SHP77 treated with DMSO at 0.1 percent for 48 hours (cell line): Measurements from ENCODE around the gene ALPK3.

Experiments
- DNase-seq: peaks from one replicate; lab custom pipeline; 2025; lab: John Stamatoyannopoulos, UW

ALPK3 gene, protein sequence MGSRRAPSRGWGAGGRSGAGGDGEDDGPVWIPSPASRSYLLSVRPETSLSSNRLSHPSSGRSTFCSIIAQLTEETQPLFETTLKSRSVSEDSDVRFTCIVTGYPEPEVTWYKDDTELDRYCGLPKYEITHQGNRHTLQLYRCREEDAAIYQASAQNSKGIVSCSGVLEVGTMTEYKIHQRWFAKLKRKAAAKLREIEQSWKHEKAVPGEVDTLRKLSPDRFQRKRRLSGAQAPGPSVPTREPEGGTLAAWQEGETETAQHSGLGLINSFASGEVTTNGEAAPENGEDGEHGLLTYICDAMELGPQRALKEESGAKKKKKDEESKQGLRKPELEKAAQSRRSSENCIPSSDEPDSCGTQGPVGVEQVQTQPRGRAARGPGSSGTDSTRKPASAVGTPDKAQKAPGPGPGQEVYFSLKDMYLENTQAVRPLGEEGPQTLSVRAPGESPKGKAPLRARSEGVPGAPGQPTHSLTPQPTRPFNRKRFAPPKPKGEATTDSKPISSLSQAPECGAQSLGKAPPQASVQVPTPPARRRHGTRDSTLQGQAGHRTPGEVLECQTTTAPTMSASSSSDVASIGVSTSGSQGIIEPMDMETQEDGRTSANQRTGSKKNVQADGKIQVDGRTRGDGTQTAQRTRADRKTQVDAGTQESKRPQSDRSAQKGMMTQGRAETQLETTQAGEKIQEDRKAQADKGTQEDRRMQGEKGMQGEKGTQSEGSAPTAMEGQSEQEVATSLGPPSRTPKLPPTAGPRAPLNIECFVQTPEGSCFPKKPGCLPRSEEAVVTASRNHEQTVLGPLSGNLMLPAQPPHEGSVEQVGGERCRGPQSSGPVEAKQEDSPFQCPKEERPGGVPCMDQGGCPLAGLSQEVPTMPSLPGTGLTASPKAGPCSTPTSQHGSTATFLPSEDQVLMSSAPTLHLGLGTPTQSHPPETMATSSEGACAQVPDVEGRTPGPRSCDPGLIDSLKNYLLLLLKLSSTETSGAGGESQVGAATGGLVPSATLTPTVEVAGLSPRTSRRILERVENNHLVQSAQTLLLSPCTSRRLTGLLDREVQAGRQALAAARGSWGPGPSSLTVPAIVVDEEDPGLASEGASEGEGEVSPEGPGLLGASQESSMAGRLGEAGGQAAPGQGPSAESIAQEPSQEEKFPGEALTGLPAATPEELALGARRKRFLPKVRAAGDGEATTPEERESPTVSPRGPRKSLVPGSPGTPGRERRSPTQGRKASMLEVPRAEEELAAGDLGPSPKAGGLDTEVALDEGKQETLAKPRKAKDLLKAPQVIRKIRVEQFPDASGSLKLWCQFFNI (N-terminal part only)

DNA sequence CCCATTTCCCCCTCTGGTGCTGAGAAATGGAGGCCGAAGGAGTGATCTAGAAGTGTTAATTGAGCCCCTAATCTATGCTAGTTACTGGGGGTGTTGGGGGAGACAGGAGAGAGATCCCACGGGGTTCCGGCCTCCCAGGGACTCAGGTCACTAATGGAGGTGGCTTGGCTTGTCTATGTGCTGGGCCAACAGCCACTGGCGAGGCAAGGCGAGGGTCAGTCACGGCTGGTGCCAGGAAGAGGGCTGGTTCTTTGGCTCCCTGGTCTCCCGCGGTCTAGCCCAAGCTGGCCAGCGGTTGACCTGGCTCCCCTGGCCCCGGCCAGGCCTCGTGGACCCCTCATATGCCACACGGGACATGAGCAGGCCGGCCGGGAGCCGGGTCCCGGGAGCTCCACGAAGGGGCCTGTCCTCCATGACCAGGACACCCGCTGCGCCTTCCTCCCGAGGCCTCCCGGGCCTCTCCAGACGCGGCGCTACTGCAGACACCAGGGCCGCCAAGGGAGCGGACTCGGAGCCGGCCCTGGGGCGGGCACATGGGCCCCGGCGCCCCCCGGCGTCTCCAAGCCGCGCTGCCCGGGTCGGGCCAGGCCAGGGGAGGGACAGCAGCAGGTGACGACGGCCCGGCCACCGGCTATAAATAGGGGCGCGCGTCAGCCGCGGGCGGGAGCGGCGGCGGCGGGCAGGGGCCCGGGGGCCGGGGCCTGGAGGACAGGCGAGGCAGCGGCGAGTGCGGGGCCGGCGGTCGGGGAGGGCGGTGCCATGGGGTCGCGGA, at the start of gene ALPK3:
Gene ALPK3, plus strand, starts transcription at position 663 of the 772 bp plus-strand sequence. Its CDS starts 97 bp downstream, at position 760.
- no peak for DNase-seq

DNA sequence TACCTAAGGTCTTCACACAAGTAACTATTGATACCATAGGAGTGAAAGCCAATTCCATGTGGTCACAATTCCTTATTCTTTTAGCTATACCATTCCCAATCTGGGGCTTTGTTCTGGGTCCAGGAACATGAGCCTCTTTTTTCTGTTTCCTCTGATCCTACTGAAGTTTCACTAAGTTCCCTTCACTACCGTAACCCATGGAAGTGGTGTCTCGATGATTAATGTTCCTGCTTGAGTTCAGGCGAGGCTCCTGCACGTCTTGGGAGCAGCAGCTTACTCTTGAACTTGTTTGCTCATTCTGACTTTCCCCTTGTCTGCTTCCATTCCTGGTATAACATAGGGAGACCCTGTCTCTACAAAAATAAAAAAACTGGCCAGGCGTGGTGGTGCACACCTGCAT, 45.1 kb upstream of the ALPK3 start:
- no peak for DNase-seq

DNA sequence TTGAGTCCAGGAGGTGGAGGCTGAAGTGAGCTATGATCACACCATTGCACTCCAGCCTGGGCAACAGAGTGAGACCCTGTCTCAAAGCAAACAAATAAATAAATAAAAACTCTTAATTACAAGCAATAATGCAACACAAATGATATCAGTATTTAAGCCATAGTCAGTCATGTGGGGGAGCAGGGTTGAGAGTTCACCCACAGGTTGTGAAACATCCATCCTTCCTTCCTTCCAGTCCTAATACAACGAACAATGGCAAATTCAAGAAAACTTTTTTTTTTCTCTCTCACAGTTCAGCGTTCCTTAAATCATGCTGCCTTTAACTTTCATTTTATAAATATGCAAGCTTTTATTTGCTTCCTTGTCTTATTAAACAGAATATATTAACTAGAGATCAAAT, 44.7 kb upstream of the ALPK3 start:
- no peak for DNase-seq

DNA sequence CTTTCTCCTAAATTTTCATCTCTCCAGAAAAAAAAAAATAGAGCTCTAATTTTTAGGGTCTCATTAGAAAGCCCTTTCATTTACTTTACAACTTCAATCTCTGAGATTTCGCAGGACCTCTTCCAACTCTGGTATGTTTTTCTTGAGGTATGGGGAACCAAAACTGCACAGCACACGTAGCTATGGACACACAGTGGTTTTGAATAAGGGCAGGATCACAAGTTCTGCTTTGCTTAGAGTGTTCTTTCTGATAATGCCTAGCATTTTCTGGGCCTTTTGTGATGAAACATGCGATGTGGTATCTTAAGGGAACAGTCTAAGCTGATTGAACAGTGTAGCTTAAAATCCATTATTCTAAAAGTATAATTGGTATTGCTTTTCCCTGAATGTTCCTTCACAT, 43.4 kb upstream of the ALPK3 start:
- DNase-seq: no peak

DNA sequence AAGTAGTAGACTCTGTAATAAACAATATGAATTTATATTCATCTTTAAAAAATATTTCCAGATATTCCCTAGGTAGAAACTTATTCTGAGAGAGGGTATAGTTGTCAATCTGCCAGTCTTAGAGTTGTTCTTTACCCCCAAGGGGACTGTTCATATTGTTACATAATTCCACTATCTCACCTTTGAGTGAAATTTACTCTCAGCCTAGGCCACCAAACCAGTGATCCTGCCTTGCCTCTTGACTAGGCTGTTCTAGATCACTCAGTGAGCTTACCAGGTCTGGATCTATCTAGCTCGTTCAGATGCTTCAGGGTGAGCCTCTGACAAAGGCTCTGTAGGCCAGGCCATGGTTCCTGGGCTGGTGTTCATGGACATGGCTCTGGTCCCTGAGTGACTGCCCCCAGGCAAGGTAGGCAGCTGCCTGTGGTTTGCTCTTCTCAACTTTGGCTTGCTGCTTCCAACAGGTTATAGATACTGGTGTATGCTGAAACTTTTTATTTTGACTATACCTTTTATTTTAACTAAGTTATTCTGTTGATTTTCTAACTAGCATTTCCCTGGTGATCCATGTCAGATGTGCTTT, 41.2 kb upstream of the ALPK3 start:
- no peak for DNase-seq

DNA sequence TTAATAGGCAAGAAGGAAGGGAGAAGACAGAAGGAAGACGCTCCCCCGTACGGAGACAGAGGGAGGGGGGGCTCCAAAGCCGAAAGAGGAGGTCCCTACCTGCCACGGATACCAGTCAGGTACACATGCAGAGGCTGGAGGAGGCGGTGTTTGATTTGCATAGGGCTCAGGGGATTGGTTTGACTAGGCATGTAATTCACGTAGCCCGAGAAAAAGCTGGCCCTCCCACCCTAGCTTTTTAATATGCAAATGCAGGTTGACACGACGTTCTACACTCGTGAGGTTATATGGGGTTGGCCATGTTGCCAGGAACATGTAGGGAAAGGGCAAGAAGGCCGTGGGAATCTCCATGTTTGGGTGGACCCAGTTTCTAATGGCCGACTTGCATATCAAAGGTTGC, 39.0 kb upstream of the ALPK3 start:
- DNase-seq: no peak

DNA sequence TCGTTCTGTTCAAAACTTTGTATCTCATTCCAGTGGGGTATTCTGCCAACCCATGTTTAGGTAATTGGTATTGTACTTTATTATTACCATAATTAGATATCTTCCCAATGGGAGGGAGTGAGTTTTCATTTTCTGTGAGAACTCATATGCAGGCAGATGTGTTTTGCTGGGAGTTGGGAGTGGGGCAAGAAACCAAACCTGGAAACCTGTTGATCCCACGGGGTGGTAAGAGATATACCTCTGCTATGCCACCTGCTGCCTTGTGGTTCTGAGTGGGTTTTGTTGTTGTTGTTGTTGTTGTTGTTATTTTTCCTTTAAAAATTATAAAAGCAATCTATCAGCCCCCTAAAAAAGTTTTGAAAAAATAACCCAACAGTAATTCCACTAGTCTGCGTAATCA, 36.7 kb upstream of the ALPK3 start:
- DNase-seq: no peak

DNA sequence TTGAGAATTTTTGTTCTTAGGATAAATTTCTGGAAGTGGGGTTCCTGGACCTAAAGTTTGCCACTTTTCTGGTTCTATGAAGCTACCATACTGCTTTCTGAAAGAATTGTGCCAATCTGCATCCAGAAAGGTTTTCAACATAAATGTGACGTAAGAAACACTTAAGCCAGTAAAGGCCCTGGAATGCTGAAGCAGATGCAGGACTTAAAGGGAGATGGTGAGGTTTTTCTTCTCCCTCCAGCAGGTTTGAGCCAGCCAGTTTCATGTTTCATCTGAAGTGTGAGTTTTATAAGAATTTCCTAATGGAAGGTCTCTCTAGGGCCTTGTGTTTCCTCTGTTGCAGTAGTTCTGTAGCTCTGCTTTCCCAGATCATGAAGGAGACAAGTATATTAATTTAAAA, 35.7 kb upstream of the ALPK3 start:
- no peak for DNase-seq

DNA sequence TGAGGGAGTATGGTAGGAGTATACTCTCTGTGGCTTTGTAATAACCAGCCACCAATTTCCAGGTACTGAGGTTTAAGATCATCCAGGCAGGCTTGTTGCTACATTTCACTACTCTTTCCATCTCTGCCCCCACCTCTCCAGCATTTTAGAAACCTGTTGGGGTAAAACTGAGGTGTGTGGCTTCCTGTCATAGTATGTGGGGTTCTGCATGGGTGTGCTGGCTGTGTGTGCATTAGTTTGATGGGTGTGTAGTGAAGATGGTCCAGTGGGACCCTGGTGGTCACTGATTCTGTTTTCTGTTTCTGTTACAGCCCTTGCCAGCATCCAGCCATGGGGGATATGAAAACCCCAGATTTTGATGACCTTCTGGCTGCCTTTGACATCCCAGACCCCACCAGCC, 34.8 kb upstream of the ALPK3 start:
- no peak for DNase-seq

DNA sequence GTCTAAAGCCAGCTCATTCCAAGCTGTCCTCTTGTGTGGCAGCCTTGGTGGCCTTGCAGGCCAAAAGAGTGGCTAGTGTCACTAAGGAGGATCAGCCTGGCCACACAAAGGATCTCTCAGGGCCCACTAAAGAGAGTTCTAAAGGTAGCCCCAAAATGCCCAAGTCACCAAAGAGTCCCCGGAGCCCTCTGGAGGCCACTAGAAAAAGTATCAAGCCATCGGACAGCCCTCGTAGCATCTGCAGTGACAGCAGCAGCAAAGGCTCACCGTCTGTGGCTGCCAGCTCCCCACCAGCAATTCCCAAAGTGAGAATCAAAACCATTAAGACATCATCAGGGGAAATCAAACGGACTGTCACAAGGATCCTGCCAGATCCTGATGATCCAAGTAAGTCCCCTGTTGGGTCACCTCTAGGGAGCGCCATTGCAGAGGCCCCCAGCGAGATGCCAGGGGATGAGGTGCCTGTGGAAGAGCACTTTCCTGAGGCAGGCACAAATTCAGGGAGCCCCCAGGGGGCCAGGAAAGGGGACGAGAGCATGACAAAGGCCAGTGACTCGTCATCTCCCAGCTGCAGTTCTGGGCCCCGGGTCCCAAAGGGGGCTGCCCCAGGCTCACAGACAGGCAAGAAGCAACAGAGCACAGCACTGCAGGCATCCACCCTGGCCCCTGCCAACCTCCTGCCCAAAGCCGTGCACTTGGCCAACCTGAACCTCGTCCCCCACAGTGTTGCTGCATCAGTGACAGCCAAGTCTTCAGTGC, 33.5 kb upstream of the ALPK3 start:
- no peak for DNase-seq

DNA sequence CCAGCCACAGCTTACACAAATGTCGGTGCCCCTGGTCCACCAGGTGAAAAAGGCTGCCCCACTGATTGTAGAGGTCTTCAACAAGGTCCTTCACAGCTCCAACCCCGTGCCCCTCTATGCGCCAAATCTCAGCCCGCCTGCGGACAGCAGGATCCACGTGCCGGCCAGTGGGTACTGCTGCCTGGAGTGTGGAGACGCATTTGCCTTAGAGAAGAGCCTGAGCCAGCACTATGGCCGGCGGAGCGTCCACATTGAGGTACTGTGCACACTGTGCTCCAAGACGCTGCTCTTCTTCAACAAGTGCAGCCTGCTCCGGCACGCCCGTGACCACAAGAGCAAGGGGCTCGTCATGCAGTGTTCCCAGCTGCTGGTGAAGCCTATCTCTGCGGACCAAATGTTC, 32.9 kb upstream of the ALPK3 start:
- DNase-seq: no peak

DNA sequence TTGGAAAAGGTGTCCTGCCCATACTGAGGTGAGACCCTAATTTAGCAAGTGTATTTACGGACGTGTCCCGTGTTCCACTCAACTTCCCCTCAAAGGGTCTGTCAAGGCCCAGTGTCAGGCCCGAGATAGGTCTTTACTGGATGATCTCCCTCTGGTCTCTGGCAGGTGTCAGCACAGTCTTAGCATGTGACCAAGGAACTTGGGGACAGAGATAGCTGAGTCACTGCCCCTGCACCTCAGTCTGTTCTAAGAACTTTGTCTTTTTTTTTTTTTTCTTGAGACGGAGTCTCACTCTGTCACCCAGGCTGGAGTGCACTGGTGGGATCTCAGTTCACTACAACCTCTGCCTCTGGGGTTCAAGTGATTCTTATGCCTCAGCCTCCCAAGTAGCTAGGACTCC, 32.1 kb upstream of the ALPK3 start:
- no peak for DNase-seq

DNA sequence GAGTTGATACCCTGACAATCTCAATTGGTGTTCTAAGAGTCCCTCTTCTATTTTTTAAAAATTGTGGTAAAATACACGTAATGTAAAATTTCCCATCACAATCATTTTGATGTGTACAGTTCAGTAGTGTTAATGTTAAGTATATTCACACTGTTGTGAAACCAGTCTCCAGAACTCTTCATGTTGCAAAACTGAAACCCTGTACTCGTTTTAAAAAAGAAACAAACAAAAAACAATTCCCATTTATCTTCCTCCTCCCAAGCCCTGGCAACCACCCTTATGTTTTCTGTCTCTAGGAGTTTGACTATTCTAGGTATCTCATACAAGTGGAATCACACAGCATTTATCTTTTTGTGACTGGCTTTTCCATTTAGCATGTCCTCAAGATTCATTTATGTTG, 28.7 kb upstream of the ALPK3 start:
- no peak for DNase-seq

DNA sequence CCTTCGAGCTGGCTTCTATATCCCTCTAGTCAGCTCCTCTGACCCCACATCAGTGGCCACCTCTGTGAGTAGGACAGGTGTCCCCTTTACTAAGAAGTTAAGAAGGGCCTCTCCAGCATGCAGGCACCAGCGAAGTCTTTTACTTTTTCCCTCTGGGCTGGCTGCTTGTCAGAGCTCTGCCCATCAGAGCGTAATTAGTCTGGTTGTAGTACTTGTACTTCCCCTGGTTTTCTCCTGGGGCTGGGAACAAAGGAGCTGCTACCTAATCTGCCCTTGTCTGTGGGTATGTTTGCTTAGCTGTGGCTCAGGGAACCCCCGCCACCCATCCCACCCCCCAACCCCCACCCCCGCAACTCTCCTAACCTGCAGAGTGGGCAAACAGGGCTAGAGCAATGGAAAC, 27.4 kb upstream of the ALPK3 start:
- DNase-seq: no peak

DNA sequence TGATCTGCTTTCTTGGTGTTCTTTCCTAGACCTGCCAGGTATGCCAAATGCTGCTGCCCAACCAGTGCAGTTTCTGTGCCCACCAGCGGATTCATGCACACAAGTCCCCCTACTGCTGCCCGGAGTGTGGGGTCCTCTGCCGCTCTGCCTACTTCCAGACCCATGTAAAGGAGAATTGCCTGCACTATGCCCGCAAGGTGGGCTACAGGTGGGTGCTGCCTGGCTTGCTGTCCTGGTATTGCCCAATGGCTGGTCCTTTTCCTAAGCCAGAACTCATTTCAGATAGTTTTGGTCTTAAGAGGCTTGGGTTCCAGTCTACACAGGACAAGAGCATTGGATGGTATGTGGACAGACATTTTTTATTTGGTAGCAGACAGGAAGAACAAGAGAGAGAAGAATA, 26.5 kb upstream of the ALPK3 start:
- DNase-seq: no peak

DNA sequence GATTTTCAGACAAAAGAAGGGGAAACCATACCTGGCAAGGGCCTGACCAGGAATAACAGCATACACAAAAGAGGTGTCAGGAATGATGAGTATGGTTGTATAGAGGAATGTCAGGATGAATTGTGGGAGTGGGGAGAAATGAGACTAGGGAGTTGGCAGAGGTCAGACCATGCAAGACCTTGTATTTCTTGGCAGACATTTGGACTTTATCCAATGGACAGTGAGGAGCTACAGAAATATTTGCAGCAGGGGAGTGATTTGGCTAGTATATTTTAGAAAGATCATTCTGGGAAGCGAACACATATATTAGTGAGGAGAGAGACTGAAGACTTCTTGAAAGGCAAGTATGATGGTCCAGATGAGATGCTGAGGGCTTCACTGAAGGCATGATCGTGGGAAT, 25.4 kb upstream of the ALPK3 start:
- DNase-seq: no peak

DNA sequence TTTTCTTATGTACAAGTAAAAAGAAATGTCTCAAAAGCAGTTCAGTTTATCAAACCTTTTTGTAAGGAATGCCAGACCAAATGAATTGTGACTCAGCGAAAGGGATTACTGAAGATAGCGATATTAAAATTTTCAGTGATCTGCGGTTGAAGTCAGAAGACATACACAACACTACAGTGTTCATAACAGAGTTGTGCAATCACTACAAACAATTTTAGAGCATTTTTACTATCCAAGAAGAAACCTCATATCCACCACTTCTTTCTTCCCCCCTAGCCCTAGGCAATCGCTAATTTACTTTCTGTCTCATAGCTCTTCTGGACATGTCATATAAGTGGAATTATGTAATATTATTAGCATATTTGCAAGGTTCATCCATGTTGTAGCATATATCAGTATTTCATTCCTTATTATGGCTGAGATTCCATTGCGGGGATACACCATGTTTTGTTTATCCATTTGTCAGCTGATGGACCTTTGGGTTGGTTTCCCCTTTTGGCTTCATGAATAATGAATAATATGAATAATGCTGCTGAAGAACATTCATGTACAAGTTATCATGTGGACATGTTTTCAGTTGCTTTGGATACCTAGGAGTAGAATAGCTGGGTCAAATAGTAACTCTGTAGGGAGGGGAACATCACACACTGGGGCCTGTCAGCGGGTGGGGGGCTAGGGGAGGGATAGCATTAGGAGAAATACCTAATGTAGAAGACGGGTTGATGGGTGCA, 23.6 kb upstream of the ALPK3 start:
- DNase-seq: no peak

DNA sequence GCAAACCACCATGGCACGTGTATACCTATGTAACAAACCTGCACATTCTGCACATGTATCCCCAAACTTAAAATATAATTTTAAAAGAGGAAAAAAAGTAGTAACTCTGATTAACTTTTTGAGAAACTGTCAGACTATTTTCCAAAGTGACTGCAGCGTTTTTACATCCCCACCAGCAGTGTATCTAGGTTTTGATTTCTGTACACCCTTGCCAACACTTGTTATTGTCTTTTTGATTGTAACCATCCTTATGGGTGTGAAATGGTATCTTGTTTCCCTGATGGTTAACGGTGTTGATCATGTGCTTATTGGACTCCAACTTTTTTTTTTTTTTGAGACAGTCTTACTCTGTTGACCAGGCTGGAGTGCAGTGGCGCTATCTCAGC, 23.0 kb upstream of the ALPK3 start:
- no peak for DNase-seq

DNA sequence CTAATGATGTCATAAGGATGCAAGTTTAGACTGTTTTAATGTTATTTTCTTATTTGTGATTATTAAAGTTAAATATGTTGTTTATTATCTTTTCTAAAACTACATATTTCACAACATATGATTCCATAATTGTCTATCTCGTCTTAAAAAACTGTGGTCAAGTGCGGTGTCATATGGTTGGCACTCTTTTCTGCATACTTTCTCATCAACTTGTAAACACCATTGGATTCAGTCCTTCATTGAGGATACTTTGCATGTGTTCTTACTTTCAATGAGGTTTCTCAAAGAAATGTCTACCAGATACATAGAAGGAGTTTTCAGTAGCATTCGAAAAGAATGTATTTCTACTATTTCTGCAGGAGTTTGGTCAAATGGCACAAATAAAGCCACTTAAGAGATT, 22.0 kb upstream of the ALPK3 start:
- DNase-seq: no peak

DNA sequence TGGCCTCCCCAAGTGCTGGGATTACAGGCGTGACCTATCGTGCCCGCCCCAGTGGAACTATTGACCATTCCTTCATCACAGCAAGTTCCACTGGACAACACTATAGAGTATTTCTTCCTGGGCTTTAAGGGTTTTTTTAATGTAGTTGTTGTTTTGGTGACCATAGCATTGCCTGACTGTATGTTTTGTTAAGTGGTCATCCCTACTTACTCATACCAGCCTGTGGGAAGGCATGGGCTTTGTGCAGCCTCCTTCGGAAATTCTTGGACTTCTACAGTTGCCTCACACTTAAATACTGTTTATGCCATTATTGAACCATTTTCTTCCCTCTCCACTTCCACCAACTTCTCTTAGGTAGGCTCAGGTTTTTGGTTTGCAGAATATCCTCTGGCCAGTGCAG, 19.9 kb upstream of the ALPK3 start:
- no peak for DNase-seq
